GM21529 (cell line): ENCODE measurements around the gene SLC35G6.
"Not testable (repeated sequence)": the region's sequence is repeated elsewhere in the genome, so short reads cannot be mapped to it uniquely, and the experiment has no call there.

Experiments
- ATAC-seq: cut with Tn5 transposase; IDR thresholded peaks from one replicate; pipeline ENCODE4 v1.9.1; 2021; ENCODE audit not compliant: unreplicated experiment

Gene SLC35G6

DNA sequence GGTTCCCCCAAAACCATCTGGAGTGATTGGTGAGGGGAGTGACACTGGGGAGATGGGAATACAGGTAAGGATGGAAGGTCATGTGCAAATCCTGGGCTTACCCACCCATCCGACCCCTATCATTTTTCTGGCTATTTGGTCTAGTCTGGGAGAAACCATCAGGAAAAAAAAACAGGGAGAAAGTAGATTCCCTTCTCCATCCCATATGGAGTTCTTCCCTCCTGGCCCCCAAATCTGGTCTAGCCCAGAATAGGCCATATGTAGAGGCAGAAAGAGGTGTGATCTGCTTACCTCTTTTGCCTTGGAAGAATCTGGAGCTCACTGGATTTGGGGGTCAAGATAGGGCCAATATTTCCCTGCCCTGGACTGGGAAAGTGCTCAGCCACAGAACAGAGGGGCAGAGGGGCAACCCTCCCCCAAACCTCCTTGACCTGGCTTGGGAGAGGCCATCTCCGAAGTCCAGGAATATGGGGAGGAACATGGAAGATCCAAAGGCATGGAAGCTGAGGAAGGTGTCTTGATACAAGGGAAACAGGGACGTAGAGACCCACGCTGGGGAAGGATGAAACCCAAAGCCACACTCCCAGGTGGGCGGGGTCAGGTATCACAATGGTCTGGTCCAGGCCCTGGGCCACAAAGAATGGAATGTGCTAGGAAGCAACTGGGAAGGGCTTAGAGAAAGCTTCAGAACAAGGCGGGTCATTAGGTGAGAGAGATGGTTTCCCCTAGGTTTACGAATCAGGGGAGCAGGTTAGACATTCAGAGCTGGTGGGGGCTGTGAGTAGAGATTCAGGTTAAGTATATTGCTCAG lies 20.2 kb upstream of the SLC35G6 start:
- no peak for ATAC-seq

DNA sequence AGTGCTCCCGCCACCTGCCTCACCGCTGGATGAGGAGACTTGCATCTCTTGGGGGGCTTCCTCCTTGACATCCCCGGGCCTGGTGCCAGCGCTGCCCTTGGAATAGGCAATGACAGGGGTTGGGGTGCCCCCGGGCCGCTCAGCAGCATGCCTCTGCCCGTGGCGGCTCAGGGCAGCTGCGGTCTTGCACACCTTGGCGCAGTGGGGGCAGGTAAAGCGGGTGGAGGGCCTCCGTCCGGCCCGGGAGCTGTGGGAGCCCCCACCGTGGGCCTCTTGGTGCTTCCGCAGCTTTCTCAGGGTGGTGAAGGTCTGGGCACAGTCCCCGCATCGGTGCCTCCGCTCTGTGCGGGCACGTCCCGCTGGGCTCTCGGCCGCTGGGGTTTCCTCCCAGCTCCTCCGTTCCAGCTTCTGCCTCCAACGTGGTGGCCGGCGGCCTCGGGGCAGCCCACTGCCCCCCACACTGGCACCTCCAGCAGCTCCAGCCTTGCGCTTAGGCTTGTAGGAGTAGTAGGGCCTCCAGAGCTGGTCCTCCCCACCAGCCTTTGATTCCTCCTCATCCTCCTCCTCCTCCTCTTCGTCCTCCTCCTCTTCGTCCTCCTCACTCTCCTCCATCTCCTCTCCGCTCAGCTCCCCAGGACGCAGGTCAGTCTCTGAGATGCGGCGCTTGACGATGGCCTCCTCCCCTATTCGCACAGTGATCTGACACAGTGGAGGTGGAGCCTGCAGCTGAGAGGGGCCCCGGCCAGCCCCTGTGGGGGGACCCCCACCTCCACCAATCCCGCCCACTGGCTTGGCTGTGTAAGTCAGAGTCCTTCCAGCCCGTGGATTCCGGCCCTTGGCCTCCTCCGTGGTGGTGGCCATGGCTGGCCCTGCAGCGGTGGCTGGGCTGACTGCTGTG lies 18.5 kb upstream of the SLC35G6 start:
- no peak for ATAC-seq

DNA sequence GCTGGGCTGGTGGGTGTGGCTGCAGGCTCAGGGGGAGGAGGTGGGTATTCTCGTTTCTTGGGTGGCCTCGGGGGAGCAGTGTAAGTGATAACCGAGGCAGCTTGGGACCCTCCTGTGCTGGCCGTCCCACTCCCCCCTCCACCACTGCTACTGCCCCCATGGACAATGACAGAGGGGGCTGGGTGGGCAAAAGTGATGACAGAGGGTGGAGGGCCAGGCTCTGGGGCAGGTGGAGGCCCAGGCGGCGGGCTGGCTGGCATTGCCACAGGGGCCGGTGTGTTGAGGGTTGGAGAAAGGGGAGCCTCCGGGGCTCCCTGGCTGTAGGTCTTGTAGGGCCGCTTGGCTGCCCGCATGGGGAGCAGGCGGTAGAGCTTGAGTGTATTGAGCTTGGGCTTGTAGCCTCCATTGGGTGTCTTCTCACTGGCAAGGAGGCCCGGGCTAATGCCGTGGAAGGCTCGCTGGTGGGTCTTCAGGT lies 17.8 kb upstream of the SLC35G6 start:
- ATAC-seq: no peak

DNA sequence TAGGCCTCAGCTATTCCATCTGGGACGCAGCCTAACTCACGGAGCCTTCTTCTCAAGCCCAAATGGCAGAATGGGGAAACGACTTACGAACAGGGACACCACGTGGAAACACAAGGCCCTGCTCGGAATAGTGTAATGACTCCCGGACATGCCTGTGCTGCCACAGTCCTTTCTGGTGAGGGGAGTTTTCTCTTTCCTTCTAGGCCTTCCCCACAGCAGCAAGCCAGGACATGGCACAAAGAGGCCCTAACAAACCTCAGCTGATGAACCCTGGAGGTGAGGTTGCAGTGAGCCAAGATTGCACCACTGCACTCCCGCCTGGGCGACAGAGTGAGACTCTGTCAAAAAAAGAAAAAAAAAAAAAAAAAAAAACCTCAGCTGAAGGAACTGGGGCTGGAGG lies 17.2 kb upstream of the SLC35G6 start:
- ATAC-seq: no peak

DNA sequence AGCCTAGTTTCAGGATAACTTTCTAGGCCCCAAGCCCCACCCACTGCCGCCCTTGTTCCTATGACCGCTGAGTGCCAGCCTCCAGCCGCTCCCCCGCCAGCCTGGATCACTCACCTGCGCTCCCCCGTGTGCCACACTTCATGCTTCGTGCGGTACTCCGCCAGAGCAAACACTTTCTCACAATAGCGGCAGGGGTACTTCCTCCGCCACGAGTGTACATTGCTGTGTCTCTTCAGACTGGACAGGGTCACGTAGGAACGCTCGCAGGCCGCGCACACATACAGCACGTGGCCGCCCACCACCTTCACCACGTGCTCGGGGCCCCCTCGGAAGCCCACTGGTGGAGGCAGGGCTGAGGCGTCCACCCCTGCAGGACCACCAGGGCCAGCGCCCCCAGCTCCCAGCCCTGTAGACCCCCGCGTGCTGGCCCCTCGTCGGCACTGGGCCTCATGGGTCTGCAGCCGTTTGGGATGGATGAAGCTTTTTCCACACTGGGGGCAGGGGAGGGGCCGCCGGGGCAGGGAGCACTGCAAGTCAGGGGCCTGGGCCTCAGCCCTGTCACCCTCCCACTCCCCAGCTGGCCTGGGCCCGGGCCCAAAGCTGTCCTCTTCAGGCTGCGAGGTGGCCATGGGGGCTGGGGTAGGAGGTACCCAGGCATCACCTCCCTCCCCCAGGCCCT lies 15.5 kb upstream of the SLC35G6 start:
- no peak for ATAC-seq

DNA sequence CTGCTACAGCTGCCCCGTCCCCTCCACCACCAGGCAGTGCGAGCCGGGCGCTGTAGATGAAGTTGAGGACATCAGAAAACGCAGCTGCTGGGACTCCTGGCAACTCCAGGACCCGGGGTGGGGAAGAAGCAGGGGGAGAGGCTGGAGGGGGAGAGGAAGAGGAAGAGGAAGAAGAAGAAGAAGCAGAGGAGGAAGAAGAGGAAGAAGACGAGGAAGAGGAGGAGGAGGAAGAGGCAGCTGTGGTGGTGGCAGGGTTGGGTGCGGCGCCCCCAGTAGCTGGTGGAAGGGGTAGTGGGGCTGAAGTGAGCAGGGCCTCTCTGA lies 15.0 kb upstream of the SLC35G6 start:
- no peak for ATAC-seq

DNA sequence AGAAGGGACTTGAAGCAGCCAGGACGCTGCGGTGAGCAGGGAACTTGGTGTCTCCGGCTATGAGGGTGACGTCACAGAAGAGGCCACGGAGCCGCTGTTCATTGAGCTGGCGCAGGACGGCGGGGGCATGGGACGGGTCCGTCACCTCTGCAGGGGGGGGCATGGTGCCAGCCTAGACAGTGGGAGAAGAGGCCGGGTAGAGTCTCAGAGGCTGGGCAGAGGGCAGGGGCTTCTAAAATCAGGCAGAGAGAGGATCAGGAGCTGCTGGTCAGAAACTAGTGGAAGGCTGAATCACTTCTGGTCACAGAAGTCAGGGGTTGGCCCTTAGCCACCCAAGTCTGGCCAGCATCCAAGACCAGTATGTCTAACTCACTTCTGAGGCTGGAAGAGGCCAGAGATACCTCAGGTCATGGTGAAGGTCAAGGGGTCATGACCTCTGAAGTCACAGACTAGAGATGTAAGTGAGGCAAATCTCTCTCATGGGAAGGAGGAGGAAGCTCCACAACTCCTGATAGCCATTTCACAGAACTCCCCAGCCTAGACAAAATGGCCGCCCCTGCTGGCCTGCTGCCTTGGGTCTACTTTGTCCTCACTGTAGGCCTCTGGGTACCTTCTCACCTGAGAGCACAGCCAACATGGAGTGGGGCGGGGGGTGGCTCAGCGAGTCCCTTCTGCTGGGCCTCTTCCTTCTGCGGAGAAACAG lies 14.5 kb upstream of the SLC35G6 start:
- no peak for ATAC-seq

DNA sequence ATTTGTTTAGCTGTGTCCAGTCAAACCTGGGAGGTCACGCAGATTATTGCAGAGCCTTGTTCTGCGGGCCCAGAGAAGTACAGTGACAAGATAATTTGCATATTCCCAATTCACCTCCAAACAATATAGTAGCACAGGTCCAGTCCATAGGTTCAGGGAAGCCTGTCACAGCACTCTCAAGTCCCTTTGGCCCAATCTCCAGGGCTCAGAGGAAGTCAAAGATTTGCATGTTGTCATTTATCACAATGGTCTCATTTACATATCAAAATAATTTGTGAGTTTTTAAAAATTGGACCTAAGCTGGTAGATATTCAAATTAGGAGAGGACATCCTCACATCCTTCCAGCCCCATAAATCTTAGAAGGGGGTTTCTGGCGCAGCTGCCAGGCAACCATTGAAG lies 13.7 kb upstream of the SLC35G6 start:
- ATAC-seq: no peak

DNA sequence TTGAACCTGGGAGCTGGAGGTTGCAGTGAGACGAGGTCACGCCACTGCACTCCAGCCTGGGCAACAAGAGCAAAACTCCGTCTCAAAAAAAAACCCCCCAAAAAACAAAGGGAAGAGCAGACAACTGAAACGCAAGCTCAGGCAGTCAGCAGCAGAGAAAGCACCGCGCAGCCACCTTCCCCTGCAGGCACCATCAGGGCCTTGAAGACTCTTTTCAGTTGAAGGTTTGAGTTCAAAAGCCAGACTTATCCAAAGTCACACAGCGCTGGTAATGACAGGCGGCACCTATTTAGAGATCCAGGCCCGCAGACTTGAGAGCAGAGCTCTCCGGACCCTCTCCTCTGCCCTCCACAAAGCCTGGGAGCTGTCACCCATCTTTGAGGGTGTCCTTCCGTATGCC lies 13.0 kb upstream of the SLC35G6 start:
- no peak for ATAC-seq

DNA sequence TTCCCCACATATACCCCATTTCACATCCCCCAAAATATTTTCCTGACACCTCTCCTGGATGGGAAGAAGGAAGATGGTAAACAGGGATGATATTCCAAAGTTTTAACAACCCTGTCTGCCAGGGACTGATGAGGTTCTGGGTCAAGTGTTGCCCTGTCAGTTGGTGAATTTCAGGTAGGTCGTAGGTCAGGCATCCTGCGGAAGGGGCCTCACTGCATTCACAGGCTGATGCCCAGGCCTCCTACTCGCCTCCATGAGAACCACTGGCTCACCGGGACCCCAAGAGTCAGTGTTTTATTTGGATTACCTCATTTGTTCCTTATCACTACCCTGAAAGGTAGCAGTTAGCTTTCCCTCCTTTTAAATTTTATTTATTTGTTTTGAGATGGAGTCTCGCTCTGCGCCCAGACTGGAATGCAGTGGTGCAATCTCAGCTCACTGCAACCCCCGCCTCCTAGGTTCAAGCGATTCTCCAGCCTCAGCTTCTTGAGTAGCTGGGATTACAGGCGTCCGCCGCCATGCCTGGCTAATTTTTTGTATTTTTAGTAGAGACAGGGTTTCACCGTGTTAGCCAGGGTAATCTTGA lies 12.3 kb upstream of the SLC35G6 start:
- no peak for ATAC-seq

DNA sequence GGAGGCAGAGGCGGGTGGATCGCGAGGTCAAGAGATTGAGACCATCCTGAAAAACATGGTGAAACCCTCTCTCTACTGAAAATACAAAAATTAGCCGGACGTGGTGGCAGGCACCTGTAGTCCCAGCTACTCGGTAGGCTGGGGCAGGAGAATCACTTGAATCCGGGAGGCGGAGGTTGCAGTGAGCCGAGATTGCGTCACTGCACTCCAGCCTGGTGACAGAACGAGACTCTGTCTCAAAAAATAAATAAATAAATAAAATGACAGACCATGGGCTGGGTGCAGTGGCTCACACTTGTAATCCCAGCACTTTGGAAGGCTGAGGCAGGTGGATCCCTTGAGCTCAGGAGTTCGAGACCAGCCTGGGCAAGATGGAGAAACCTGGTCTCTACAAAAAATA lies 11.4 kb upstream of the SLC35G6 start:
- not testable (repeated sequence) for ATAC-seq

DNA sequence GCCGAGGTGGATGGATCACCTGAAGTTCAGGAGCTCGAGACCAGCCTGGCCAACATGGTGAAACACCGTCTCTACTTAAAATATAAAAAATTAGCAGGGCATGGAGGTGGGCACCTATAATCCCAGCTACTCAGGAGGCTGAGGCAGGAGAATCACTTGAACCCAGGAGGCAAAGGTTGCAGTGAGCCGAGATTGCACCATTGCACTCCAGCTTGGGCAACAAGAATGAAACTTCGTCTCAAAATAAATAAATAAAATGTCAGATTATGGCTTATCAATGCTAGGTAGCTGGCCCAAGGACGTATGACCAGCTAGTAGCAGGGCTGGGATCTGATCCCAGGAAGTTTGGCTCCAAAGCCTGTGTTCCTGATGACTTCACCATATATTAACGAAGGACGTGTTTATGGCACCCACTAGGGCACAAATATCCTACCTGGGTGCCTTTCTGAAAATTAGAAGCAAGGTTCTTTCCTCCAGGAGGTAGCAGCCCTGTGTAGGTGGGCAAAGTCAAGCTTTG lies 10.7 kb upstream of the SLC35G6 start:
- ATAC-seq: not testable (repeated sequence)

DNA sequence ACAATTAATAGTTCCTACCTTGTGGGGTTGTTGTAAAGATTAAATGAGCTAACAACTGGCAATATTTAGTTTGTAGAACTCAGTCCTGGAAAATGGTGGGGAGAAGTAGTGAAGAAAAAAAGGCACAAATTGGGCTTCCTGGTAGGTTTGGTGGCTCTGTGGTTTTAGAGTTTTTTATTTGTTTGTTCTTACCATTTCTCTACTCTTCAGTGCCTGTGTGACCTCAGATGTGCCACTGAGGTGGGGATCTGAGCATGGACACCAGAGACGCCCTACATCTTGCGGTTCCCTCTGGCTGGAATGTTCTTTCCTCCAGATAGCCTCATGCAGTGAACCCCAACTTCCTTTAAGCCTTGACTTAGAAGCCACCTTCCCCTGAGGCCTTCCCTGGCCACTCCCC lies 9.5 kb upstream of the SLC35G6 start:
- ATAC-seq: no peak

DNA sequence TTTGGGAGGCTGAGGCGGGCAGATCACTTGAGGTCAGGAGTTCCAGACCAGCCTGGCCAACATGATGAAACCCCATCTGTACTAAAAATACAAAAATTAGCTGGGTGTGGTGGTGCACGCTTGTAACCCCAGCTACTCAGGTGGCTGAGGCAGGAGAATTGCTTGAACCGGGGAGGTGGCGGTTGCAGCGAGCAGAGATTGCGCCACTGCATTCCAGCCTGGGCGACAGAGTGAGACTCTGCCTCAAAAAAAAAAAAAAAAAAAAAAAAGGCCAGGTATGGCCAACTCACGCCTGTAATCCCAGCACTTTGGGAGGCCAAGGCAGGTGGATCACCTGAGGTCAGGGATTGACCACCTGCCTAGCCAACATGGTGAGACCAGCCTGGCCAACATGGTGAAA lies 6.5 kb upstream of the SLC35G6 start:
- not testable (repeated sequence) for ATAC-seq

DNA sequence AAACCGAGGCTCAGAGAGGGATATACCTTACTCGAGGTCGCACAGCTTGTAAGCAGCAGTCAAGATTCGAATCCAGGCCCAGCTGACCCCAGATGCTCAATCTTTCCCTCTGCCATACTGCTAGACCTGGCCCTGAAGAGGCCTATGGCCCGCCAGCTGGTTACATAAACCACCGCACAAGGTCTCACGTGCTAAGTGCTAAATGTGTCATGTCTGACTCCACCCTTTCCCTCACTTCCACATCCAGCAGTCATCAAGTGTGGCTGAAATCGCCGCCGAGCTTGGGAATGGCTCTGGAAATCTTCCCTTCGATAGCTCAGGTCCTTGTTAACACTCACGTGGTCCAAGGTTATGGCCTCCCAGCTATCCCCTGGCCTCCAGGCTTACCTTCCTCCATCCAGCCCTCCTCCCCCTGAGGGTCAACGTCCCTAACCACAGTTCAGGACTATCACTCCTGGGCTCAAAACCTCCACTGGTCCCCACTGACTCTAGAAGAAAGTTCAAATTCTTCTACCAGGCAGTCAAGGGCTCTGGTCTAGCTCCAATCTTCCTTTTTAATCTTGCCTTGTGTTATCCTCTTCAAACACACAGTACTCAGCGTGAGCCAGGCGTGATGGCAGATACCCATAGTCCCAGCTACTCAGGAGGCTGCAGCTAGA lies 5.4 kb upstream of the SLC35G6 start:
- ATAC-seq: no peak

DNA sequence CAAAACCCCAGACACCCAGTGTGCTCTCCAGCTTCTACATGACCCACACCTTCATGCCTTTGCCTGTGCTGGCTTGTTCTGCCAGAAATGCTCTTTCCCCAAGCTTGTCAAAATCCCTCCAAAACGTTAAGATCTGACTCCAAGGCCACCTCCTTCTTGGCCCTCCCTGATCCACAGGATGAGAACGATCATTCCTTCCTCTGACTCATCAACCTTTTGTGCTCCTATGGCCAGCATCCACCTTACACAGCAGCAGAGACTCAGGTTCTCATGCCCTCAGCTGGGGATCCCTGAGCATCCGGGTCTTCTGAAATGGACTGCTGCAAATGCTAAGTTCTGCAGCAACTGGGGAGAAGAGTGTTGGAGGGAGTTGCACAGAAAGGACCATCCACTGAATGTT lies 4.8 kb upstream of the SLC35G6 start:
- no peak for ATAC-seq

DNA sequence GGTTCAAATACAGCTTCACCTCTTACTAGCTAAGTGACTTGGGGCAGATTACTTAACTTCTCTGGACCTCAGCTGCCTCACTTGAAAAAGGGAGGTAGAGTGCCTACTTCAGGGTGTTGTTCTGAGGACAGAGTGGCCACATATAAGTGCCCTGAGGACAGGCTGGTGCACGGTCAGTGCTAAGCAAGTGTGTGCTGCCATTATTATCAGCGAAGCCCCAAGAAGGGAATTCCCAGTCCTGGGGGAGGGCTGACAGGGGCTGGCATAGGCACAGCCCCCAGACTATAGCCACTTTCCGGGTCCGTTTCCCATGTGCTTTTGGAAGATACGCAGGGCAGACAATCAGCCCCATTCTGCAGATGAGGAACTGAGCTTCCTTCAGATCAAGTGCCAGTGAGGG lies 4.3 kb upstream of the SLC35G6 start:
- no peak for ATAC-seq

DNA sequence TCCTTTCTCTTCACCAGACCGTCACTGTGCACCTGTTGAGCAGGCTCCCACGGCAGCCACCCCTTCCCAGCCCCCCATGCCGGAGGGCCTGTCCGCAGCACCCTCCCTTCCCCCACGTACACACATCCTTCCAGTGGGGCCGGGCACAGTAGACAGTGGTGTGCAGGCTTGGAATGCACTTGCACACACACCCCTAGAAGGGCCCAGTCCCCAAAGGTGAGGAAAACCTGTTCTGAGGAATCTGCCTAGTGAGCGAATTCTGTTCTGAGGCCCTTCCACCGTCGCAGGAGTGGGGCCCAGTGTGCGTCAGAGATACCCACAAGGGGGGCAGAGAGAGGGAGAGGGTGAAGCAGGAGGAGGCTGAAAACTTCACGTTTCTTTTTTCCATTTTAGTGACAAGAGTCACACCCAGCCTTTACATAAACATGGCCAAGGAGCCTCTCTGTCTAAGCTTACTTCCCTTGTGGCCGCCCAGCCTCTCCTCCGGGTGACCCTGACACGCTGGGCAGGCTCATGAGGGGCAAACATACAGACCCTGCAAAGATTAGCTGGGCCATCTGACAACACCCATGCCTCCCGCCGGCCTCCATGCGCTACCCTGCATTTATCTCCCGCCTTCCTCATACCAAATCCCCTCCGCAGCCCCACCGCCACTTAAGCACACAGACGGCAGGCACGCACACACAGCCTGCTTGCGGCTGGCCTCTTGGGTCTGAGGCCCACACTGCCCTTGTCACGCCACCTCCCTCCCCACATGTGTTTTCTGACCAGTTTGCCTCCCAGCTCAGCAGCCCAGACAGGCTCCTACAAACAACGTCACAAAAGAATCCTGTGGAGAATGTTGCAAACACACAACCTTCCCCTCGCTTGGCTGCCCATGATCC lies 3.6 kb upstream of the SLC35G6 start:
- no peak for ATAC-seq
